ENCODE data around the gene F13A1. TPM values are rescaled to one million over a fixed set of nuclear protein-coding genes. Genes with fewer than 3 reads are reported as not detected.

Gene F13A1
- total and polyA plus RNA-seq, 2 donors (not counting 3 experiments of a cell fraction or from before 2014, with no cell fraction given) = not detected

DNA sequence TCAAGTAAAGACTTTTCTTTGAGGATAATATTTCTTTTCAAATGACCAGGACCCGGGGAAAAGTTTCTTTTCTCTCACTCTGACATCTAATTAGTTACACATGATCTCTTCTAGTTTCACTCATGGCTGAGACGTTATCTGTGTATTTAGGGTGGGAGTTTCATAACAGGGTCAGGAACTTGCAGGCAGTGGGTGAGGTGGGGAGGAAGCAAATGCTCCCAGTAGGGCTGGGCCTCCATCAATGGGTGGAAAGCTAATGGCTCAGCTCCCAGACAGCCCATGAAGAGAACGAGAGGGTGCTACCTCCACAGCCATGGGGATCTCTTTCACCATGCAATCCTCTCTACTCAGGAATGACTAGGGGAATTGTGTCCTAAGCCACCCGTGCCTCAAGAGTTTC, 119.3 kb downstream of the F13A1 start:
- dilution Hi-C loops (cut with MboI; ENCODE audit: extremely low pct_ligation_motif_present, low sequenced_read_pairs) = no loop called here

More for the DNA sequence above, 119.3 kb downstream of the F13A1 start:
- Histone ChIP-seq H4K20me1 (replicated peaks; ENCODE audit: control insufficient read depth, extremely low read depth, insufficient read depth, low read length) (no peaks in the 10 kb centered on the region), H3K27me3 (ENCODE audit: control insufficient read depth in 2 of 2, insufficient read depth in 2 of 2, low read length in 2 of 2) (no peaks in the 10 kb centered on the region), H3K4me2 (ENCODE audit: insufficient read depth, low read length) (no peak overlapping the region), H3K27ac (ENCODE audit: insufficient read depth, low read depth, low read length) (no peak overlapping the region), H2AFZ (ENCODE audit: low read depth, low read length) (no peak overlapping the region), H3K9me1 (replicated peaks; ENCODE audit: control insufficient read depth, extremely low read depth, insufficient read depth, low read length) (no peaks in the 10 kb centered on the region), H3K4me3 (replicated peaks in 1 of 3; ENCODE audit: insufficient read depth in 1 of 3, low read depth in 1 of 3, low read length in 3 of 3) (no peak overlapping the region), H3K36me3 (ENCODE audit: control insufficient read depth in 2 of 2, extremely low read depth in 1 of 2, insufficient read depth in 2 of 2, low read length in 2 of 2) (no peaks in the 10 kb centered on the region), H3K4me1 (ENCODE audit: control insufficient read depth, extremely low read depth, insufficient read depth, low read length) (no peaks in the 10 kb centered on the region), H3K9ac (replicated peaks; ENCODE audit: extremely low read depth, insufficient read depth, low read length) (no peak overlapping the region), H3K9me3 (replicated peaks; ENCODE audit: control insufficient read depth, insufficient read depth, low read length) (peaks cover 4% of the 10 kb centered on the region), H3K79me2 (ENCODE audit: control insufficient read depth, insufficient read depth, low read length) (no peaks in the 10 kb centered on the region)
- intact Hi-C loops (cut with micrococcal nuclease) = no loop called here
- ChIA-PET CTCF (no interaction called here), POLR2A (no interaction called here)
- no peak for FAIRE-seq
- TF ChIP-seq FOS (IDR thresholded peaks at IDR 0.05; ENCODE audit: borderline replicate concordance, insufficient read depth, low read length) (no peak), MYC (IDR thresholded peaks at IDR 0.05; ENCODE audit: low read depth, low read length) (no peak), POLR2AphosphoS5 (IDR thresholded peaks at IDR 0.05; ENCODE audit: insufficient read depth, low read depth, low read length) (no peak), POLR2A (IDR thresholded peaks at IDR 0.05; ENCODE audit: low read depth, low read length) (no peak), EZH2 (IDR thresholded peaks at IDR 0.05; ENCODE audit: borderline replicate concordance, low read depth, low read length, severe bottlenecking) (no peak), JUN (IDR thresholded peaks at IDR 0.05; ENCODE audit: borderline replicate concordance, insufficient read depth, insufficient read length, low read depth) (no peak), GATA2 (IDR thresholded peaks at IDR 0.05; ENCODE audit: insufficient read depth, insufficient read length, low read depth, low read length) (no peak)
- TF ChIP-seq, protein P1, sequence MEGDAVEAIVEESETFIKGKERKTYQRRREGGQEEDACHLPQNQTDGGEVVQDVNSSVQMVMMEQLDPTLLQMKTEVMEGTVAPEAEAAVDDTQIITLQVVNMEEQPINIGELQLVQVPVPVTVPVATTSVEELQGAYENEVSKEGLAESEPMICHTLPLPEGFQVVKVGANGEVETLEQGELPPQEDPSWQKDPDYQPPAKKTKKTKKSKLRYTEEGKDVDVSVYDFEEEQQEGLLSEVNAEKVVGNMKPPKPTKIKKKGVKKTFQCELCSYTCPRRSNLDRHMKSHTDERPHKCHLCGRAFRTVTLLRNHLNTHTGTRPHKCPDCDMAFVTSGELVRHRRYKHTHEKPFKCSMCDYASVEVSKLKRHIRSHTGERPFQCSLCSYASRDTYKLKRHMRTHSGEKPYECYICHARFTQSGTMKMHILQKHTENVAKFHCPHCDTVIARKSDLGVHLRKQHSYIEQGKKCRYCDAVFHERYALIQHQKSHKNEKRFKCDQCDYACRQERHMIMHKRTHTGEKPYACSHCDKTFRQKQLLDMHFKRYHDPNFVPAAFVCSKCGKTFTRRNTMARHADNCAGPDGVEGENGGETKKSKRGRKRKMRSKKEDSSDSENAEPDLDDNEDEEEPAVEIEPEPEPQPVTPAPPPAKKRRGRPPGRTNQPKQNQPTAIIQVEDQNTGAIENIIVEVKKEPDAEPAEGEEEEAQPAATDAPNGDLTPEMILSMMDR (IDR thresholded peaks at IDR 0.05; ENCODE audit: extremely low read depth in 1 of 2, insufficient read depth in 1 of 2, low read depth in 1 of 2, low read length in 2 of 2) = no peak
- TF ChIP-seq, protein P2, sequence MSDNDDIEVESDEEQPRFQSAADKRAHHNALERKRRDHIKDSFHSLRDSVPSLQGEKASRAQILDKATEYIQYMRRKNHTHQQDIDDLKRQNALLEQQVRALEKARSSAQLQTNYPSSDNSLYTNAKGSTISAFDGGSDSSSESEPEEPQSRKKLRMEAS (IDR thresholded peaks at IDR 0.05; ENCODE audit: insufficient read depth, insufficient read length) = no peak
- no TSS peak for BruUV-seq (replicated peaks)
- no peak for DNase-seq (ENCODE audit: low read depth, low spot score)
